Measurements from ENCODE around the gene WLS. TPM values are rescaled to one million over a fixed set of nuclear protein-coding genes. Genes with fewer than 3 reads are reported as not detected.

WLS gene
- total RNA-seq, 2 experiments from 2014 or later = 0.22 to 0.52 TPM

GRCh38 chr1:68188644-68189340, 43.5 kb downstream of the WLS start:
- Mint-ChIP-seq H3K36me3 (ENCODE audit: low read depth) (no peaks in the 10 kb centered on the region), H3K4me3 (no peak overlapping the region), H3K4me1 (ENCODE audit: low read depth) (no peaks in the 10 kb centered on the region), H3K27me3 (peaks cover 11% of the 10 kb centered on the region), H3K27ac (no peak overlapping the region), H3K9me3 (no peaks in the 10 kb centered on the region)
- Histone ChIP-seq H3K4me1 (ENCODE audit: insufficient read depth, low read length) (no peaks in the 10 kb centered on the region), H3K27me3 (ENCODE audit: control insufficient read depth in 1 of 2, insufficient read depth in 2 of 2, low read length in 2 of 2) (no peaks in the 10 kb centered on the region), H3K4me3 (ENCODE audit: low read length) (no peak overlapping the region), H3K27ac (ENCODE audit: low read depth in 1 of 2, low read length in 2 of 2) (no peak overlapping the region), H3K36me3 (ENCODE audit: insufficient read depth, low read length) (no peaks in the 10 kb centered on the region), H3K9me3 (ENCODE audit: control insufficient read depth in 1 of 2, insufficient read depth in 1 of 2, low read length in 2 of 2) (peaks cover 0 to 5% of the 10 kb centered on the region in 2 experiments)
- DNase-seq (no peak), ATAC-seq (ENCODE audit: poor library complexity) (no peak)
- ChIA-PET POLR2A (no interaction called here), CTCF (no interaction called here)
- intact Hi-C loops (cut with DNase I, micrococcal nuclease) = no loop called here
- TF ChIP-seq CTCF (IDR thresholded peaks at IDR 0.05) = no peak

GRCh38 chr1:68188060-68188538, 44.2 kb downstream of the WLS start:
- Mint-ChIP-seq H3K9me3 (no peaks in the 10 kb centered on the region), H3K4me1 (ENCODE audit: low read depth) (no peaks in the 10 kb centered on the region), H3K4me3 (no peak overlapping the region), H3K27me3 (peaks cover 11% of the 10 kb centered on the region), H3K36me3 (ENCODE audit: low read depth) (no peaks in the 10 kb centered on the region), H3K27ac (no peak overlapping the region)
- DNase-seq (no peak), ATAC-seq (ENCODE audit: poor library complexity) (no peak)
- POLR2A ChIA-PET = no interaction called here
- no peak overlapping the region for H3K4me3 ChIP-seq (ENCODE audit: low read length)
- H3K9me3 ChIP-seq (ENCODE audit: control insufficient read depth in 1 of 2, insufficient read depth in 1 of 2, low read length in 2 of 2) = peaks cover 0 to 5% of the 10 kb centered on the region in 2 experiments
- no peaks in the 10 kb centered on the region for H3K4me1 ChIP-seq (ENCODE audit: insufficient read depth, low read length)
- CTCF ChIA-PET = no interaction called here
- H3K36me3 ChIP-seq (ENCODE audit: insufficient read depth, low read length) = no peaks in the 10 kb centered on the region
- H3K27me3 ChIP-seq (ENCODE audit: control insufficient read depth in 1 of 2, insufficient read depth in 2 of 2, low read length in 2 of 2) = no peaks in the 10 kb centered on the region
- no peak overlapping the region for H3K27ac ChIP-seq (ENCODE audit: low read depth in 1 of 2, low read length in 2 of 2)
- no peak for TF ChIP-seq CTCF (IDR thresholded peaks at IDR 0.05)
- intact Hi-C loops (cut with DNase I, micrococcal nuclease) = no loop called here

GRCh38 chr1:68185743-68186142, 46.6 kb downstream of the WLS start:
- Histone ChIP-seq H3K4me1 (ENCODE audit: insufficient read depth, low read length) (no peaks in the 10 kb centered on the region), H3K27me3 (ENCODE audit: control insufficient read depth in 1 of 2, insufficient read depth in 2 of 2, low read length in 2 of 2) (no peaks in the 10 kb centered on the region), H3K36me3 (ENCODE audit: insufficient read depth, low read length) (no peaks in the 10 kb centered on the region), H3K4me3 (ENCODE audit: low read length) (no peak overlapping the region), H3K9me3 (ENCODE audit: control insufficient read depth in 1 of 2, insufficient read depth in 1 of 2, low read length in 2 of 2) (peaks cover 0 to 5% of the 10 kb centered on the region in 2 experiments), H3K27ac (ENCODE audit: low read depth in 1 of 2, low read length in 2 of 2) (no peak overlapping the region)
- H3K9me3 Mint-ChIP-seq = no peaks in the 10 kb centered on the region
- H3K27ac Mint-ChIP-seq = no peak overlapping the region
- H3K4me3 Mint-ChIP-seq = no peak overlapping the region
- POLR2A ChIA-PET = no interaction called here
- intact Hi-C loops (cut with DNase I, micrococcal nuclease) = no loop called here
- TF ChIP-seq CTCF (IDR thresholded peaks at IDR 0.05) = no peak
- no peak for ATAC-seq (ENCODE audit: poor library complexity)
- H3K27me3 Mint-ChIP-seq = peaks cover 11% of the 10 kb centered on the region
- no peaks in the 10 kb centered on the region for H3K36me3 Mint-ChIP-seq (ENCODE audit: low read depth)
- no peak for DNase-seq
- CTCF ChIA-PET = no interaction called here
- H3K4me1 Mint-ChIP-seq (ENCODE audit: low read depth) = no peaks in the 10 kb centered on the region

Data from CD4-positive, alpha-beta T cell (primary cell).